Measurements from ENCODE around the gene KPNA2.
"Not testable (repeated sequence)": the region's sequence is repeated elsewhere in the genome, so short reads cannot be mapped to it uniquely, and the experiment has no call there.

KPNA2 gene

DNA sequence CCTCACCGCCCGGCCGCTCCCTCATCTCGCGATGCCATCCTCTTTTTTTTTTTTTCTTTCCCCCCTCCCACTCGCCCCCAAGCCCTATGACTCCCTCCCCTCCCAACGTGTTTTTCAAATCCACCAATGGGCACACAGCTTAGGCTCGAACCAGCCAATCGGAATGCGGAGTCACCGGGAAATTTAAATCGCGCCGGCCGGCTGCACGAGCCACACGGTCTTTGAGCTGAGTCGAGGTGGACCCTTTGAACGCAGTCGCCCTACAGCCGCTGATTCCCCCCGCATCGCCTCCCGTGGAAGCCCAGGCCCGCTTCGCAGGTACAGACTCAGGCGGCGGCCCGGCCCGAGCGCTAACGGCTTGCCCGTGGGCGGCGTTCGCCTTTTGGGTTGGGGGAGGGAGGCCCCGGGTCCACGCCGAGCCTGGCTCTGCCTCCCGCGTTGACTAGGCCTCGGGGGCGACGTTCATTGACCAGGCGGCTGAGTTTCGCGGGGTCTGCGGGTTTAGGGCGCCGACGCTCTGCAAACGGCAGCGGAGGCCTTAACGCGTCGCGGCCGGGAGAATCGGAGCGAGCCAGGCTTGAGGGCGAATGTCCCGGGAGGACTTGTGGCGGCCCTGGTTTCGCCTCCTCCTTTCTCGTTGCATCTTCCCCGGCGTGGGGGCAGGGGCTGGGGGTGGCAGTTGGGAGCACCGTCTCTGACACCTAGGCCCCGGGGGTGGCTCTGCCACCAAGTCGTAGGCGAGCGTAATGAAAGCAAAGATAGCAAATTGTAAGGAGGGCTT lies at the start of gene KPNA2:
TSS of gene KPNA2 (plus strand) at position 213 of the 781 bp plus-strand sequence. CDS start 1,398 bp downstream, outside the sequence.
- DNase-seq (ENCODE audit: low spot score): peak; percentile 97

DNA sequence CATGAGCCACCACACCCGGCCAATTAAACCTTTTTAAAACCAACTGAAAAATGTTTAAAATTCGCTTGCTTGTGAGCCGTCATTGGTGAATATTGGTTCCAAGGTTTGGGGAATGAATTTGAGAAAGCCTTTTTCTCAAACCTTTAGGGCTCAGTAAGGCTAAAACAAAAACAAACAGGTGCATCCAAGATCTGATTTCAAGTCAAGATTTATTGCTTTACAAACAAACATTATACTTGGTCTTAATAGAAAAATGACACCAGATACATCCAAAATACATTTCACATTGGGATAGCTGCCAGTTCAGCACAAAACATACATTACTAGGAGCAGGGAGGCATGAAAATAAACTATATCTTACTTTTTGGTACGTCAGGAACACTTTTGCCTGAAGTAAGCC lies 44.6 kb upstream of the KPNA2 start:
- no peak for DNase-seq (ENCODE audit: low spot score)

DNA sequence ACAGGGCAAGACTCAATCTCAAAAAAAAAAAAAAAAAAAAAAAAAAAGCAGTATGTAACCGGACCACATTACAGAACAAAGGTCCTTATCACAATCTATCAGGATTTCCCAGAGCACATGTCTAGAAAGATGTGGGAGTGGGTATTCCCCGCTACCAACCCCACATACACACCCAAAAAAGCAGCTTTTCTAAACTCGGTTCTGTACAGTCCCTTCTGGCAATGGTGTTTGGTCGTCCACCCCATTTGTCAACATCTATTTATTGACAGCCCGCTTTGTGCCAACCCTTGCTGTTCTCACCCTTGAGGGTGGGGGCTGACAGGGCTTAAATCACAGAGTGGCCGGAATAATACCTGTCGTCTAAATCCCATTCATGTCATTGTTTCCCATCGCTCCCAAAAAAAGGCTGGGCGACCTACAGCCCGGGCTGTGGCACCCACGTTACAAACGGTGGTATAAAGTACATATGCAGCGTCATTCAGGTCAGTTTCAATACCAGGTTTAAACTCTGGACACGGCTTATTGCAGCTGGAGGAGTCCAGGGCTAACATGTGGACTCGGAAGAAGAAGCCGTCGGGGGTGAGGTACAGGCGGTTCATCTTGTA lies 42.9 kb upstream of the KPNA2 start:
- DNase-seq (ENCODE audit: low spot score): no peak

DNA sequence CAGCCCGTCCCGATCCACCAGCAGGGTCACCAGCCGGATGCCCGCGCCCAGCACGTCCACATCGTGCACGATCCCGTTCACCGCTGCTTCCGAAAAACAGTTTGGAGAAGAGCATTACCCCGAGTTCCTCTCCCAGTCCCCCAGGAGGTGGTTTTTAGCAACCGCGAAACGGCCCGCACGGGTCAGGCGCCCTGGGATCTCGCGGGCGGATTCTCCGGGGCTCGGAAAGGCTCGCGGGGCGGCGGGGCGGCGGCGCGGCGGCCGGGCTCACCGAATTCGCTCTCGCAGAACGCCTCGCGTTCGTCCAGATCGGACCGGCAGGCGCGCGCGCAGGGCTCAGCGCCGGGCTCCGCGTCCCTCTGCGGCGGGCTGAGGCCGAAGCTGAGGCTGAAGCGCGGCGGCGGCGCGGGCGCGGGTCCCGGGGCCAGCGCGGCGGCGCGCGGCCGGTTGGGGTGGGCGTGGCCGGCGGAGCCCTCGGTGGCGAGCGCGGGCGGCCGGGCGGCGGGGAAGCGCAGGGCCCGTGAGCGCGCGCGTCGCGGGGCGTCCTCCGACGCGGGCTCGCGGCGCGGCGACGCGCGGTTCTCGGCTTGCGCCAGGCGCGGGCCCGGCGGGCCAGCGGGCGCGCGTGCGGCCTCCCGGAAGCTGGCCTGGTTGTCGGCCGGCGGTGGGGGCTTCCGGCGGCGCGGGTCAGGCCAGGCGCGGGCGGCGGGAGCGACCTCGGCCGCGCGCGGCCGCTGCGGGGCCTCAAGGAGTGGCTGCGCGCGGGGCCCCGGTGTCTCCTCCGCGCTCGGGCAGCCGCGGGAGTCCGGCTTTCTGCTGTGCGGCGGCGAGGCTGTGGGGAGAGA lies 42.2 kb upstream of the KPNA2 start:
- DNase-seq (ENCODE audit: low spot score): peak; percentile 57

DNA sequence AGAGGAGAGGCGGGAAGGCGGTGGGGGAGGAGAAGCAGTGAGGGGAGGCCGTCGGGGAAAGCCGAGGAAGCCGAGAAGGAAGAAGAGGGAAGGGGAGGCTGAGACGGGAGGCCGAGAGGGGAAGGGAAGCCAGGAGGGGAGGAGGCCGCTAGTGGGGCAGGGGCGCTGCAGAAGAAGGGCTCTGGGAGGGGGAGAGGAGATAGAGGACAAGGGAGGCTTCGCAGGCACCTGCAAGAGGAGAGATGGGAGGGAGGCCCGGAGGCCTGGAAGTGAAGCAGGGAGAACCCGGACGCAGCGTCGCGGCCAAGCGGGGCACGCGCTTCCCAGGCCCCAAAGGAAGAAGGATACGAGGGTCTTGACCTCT lies 41.6 kb upstream of the KPNA2 start:
- no peak for DNase-seq (ENCODE audit: low spot score)

DNA sequence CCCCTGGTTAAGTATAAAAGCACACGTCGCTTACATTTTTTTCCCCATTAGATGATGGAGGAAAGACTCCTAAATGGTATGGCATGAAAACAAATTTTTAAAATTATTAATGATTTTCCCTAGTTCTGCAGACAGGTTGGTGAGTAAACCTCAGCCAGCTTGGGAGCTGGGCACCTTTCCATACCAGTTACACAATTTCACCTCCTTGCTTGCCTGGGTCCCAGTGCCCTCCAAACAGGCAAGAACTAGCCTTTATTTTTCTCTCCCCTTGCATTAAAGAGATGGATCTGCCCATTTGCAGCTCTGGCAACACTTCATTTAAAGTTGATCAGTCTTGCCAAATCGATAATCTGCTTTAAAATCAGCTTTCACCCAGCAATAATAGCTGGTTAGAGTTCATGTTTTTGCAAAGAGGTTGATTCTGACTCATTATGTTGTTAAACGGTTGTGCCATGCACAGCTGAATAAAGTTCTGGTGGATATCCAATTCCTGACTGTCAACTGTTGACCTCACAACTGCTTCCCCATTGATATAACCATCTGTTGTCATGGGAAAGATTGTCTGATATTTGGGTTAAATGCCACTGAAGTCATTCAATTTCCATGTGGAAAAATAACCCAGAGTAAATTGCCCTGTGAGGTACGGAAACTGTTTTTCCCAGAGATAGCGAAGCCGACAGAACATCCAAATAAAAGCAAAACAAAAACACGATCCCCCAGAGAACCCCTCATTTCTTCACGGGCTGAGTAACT lies 40.5 kb upstream of the KPNA2 start:
- DNase-seq (ENCODE audit: low spot score): no peak

DNA sequence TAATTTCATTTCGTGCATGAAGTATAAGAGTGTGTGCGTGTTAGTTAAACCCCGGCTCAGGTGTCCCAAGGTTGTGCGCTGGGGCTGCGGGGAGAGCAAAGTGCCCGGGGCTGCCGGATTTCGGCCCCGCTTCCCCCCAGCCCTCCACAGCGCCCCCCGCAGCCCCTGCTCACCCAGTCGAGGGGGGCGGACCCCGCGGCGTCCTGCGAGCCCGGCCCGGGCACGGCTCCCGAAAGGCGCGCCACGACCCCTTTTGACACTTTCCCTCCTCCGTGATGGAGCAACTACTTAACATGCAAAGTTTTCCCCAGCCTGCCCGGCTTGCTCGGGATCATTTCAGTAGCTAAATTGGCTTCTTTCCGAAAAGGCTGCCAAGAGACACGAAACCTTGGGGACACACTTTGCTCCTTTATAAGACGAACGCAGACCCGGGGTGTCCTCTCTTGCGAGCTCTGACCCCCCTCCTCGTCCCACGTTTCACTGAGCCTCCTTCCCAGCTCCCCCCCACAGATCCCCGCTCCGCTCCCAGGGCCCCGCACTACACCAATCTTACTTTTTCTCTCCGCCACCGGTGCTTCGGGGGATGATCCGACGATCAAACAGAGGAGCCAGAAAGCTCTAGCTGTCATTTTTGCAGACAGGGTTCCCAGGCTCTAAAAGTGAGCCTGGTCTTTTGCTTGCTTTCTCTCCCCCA lies 39.8 kb upstream of the KPNA2 start:
- no peak for DNase-seq (ENCODE audit: low spot score)

- not testable (repeated sequence) for DNase-seq (ENCODE audit: low spot score)
Measured at GRCh38 chr17:67996301-67997171, 39.0 kb upstream of the KPNA2 start, which contains the start of gene C17orf58. Gene C17orf58 (minus strand): TSS chr17:67996469. CDS start chr17:67996198, 271 bp downstream.

DNA sequence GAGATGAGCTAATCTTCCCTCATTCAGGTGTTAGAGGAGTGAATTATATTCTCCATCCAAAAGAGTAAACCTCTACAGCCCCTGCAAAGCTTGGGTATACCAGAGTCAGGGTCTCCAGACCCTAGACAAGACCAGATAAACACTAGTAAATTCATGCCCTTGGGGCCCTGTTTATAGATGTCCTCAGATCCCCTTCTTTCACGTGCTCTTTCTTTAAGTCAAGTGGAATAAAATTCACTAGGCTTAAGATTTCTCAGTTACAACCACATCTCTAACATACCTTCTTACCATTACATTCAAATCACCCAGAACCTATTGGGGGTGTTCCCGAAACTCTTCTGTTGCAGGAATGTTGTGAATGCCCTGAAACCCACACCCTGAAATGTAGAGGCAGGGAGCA lies 37.1 kb upstream of the KPNA2 start:
- DNase-seq (ENCODE audit: low spot score): no peak

- DNase-seq (ENCODE audit: low spot score): no peak
Measured at GRCh38 chr17:67999291-67999911, 36.1 kb upstream of the KPNA2 start.

DNA sequence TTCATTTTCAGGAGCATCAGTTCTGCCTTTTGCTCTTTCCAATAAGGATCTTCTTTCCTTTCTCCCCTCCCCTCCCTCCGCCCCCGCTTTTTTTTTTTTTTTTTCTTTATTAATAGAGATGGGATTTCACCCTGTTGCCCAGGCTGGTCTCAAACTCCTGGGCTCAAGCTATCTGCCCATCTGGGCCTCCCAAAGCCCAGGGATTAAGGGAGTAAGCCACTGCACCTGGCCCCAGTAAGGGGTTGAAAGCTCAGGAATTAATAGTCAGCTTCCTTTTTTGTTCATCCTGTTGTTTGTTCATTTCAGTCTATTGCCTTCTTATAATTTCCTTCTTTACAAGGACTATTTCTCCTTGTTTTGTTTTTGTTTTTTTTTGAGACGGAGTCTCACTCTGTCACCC lies 31.3 kb upstream of the KPNA2 start:
- DNase-seq (ENCODE audit: low spot score): no peak

- no peak for DNase-seq (ENCODE audit: low spot score)
Measured at GRCh38 chr17:68006797-68007196, 28.7 kb upstream of the KPNA2 start.

- peak; percentile 59 for DNase-seq (ENCODE audit: low spot score)
Measured at GRCh38 chr17:68011199-68011665, 24.3 kb upstream of the KPNA2 start.

DNA sequence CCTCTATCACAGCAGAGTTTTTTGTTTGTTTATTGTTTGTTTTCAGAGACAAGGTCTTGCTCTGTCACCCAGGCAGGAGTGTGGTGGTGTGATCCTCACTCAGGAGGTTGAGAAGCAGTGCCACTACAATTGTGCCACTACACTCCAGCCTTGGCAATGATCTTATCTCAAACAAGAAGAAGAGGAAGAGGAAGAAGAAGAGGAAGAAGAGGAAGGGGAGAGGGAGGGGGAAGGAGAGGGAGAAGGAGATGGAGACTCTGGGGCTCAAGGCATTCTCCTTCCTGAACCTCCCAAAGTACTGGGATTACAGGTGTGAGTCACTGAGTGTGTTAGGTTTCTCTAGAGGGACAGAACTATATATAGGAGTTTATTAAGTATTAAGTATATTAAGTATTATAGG lies 22.1 kb upstream of the KPNA2 start:
- DNase-seq (ENCODE audit: low spot score): no peak

DNA sequence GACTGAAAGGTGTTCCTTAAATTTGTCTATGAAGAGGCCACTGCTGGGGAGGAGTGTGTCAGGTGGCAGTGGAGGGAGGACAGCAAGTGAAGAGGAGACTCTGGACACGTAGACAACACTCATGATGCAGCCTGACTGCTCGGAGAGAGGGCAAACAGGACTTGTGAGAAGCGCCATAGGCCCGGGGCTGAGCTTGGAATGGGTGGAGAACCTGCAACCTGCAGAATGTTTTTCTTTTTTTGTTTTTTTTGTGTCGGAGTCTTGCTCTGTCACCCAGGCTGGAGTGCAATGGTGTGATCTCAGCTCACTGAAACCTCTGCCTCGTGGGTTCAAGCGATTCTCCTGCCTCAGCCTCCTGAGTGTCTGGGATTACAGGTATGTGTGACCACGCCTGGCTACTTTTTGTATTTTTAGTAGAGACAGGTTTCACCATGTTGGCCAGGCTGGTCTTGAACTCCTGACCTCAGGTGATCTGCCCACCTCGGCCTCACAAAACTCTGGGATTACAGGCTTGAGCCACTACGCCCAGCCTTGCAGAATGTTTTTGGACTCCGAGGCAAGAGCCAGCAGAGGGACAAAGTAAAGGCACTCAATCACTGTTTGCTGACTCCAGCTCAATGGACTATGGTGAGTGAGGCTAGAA lies 20.3 kb upstream of the KPNA2 start:
- no peak for DNase-seq (ENCODE audit: low spot score)

DNA sequence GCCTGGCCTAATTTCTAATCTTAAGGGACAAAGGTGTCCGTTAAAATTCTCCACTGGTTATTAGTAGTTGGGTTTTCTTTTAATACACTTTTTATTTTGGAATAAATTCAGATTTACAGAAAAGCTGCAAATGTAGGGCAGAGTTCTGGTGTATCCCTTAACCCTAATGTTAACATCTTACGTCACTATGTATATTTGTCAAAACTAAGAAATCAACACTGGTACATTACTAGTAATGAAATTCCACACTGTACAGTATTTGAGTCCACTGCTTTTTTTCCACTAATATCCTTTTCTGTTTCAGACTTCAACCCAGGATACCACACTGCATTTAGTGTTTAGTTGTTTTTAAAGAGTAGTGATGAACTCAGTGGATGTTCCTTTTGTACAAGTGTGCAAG lies 18.7 kb upstream of the KPNA2 start:
- no peak for DNase-seq (ENCODE audit: low spot score)

- DNase-seq (ENCODE audit: low spot score): not testable (repeated sequence)
Measured at GRCh38 chr17:68018493-68018892, 17.0 kb upstream of the KPNA2 start.

- no peak for DNase-seq (ENCODE audit: low spot score)
Measured at GRCh38 chr17:68019336-68019674, 16.2 kb upstream of the KPNA2 start.

- peak; percentile 98 for DNase-seq (ENCODE audit: low spot score)
Measured at GRCh38 chr17:68019675-68020408, 15.7 kb upstream of the KPNA2 start.
